Transverse colon (tissue), 4 donors: ENCODE measurements around the gene ZNF438. TPM values are rescaled to one million over a fixed set of nuclear protein-coding genes. Genes with fewer than 3 reads are reported as not detected.

ENCODE experiments used
- DNase-seq: peaks from one replicate; pipeline ENCODE4 v3.0.0-alpha.2; 2019
- H3K27ac ChIP-seq, 4 donors: fragments of 200-600 bp; sonication (generic); 2 replicates each; pipeline ENCODE4 v1.5.1; 2016 to 2018; ENCODE audit warnings: inconsistent platforms in 4 of 4
- H3K27me3 ChIP-seq: fragments of 200-600 bp; sonication (generic); 2 replicates; pipeline ENCODE4 v1.5.1; 2017; ENCODE audit warnings: inconsistent platforms
- H3K36me3 ChIP-seq, 4 donors: fragments of 200-600 bp; sonication (generic); 2 replicates each; pipeline ENCODE4 v1.5.1; 2017 to 2019; ENCODE audit warnings: inconsistent platforms in 4 of 4
- H3K4me1 ChIP-seq, 4 donors: fragments of 200-600 bp; sonication (generic); 2 replicates each; pipeline ENCODE4 v1.5.1; 2017 to 2020; ENCODE audit warnings: inconsistent platforms in 4 of 4
- H3K4me3 ChIP-seq, 4 donors: fragments of 200-600 bp; sonication (generic); 1 replicate in 1 of 4; 2 replicates in 3 of 4; pipeline versions ENCODE4 v1.5.1 to v1.6.1; 2017 to 2019; ENCODE audit warnings: inconsistent platforms in 4 of 4
- H3K9me3 ChIP-seq, 2 donors: fragments of 200-600 bp; sonication (generic); 2 replicates each; pipeline ENCODE4 v1.5.1; 2017 to 2019; ENCODE audit warnings: inconsistent platforms in 2 of 2
- EP300 ChIP-seq: sonication (generic); formaldehyde crosslinking; IDR thresholded peaks from one replicate; pipeline ENCODE4 v1.6.1; 2017; ENCODE audit warnings: antibody characterized with exemption, low read depth
- POLR2A ChIP-seq: fragments of 450-650 bp; IDR thresholded peaks from one replicate; pipeline ENCODE4 v1.6.1; 2016; ENCODE audit warnings: antibody characterized with exemption, mild to moderate bottlenecking, moderate library complexity
- POLR2AphosphoS5 ChIP-seq, 3 donors: sonication (generic); formaldehyde crosslinking; IDR thresholded peaks; one replicate each; pipeline ENCODE4 v1.6.1; 2016; ENCODE audit warnings: antibody characterized with exemption in 3 of 3
- WGBS, 2 donors: methylation state at CpG; one replicate each; pipeline ENCODE4 v1.1.5; 2018; ENCODE audit warnings: low coverage in 1 of 2; 5-methylcytosine and 5-hydroxymethylcytosine counted together
- in situ Hi-C, 4 donors: fragments of 200-750 bp; cut with MboI; loops; one replicate each; pipeline versions ENCODE4 v1.15.0 to v1.15.1; 2017; ENCODE audit warnings: low sequenced_read_pairs in 3 of 4, low pct_ligation_motif_present in 1 of 4, low pct_unique_long_range_greater_than_20kb in 1 of 4
- intact Hi-C: fragments of 100-400 bp; cut with DNase I; formaldehyde crosslinking; loops from one replicate; pipeline ENCODE4 v1.15.1; 2023; ENCODE audit warnings: low total_unique reads
- total RNA-seq, 4 donors: library from RNA; depleted of rRNA; stranded (reverse); fragments of >200 nt; gene quantifications; one replicate each; pipeline ENCODE4 v1.1.0, GENCODE V29; 2016
- TF ChIP-seq, protein P1 (sequence below), 5 experiments: fragments of 200-600 bp in 3 of 5; fragments of 450-650 bp in 2 of 5; sonication (generic) in 3 of 5; IDR thresholded peaks; 1 replicate in 2 of 5; 2 replicates in 3 of 5; pipeline ENCODE4 v1.5.1; 2016 to 2017; ENCODE audit warnings: antibody characterized with exemption in 5 of 5, inconsistent platforms in 3 of 5, mild to moderate bottlenecking in 2 of 5, moderate library complexity in 1 of 5

ZNF438 gene
- total RNA-seq, 4 donors from 2014 or later = 4.4 to 7.4 (median 6.4) TPM

- in situ Hi-C loops (no loop called here), intact Hi-C loops (no loop called here)
Measured at GRCh38 chr10:30944005-30944404, 87.7 kb downstream of the ZNF438 start.

GRCh38 chr10:30943451-30943850, 88.2 kb downstream of the ZNF438 start:
- H3K36me3 ChIP-seq = no peaks in the 10 kb centered on the region
- no peaks in the 10 kb centered on the region for H3K9me3 ChIP-seq
- no peak for DNase-seq
- in situ Hi-C loops = no loop called here
- H3K4me3 ChIP-seq = no peak overlapping the region
- no peaks in the 10 kb centered on the region for H3K4me1 ChIP-seq
- intact Hi-C loops = no loop called here
- no peak overlapping the region for H3K27ac ChIP-seq
- TF ChIP-seq EP300 (no peak), POLR2AphosphoS5 (IDR thresholded peaks at IDR 0.05) (no peak), POLR2A (no peak)
- TF ChIP-seq, protein P1, sequence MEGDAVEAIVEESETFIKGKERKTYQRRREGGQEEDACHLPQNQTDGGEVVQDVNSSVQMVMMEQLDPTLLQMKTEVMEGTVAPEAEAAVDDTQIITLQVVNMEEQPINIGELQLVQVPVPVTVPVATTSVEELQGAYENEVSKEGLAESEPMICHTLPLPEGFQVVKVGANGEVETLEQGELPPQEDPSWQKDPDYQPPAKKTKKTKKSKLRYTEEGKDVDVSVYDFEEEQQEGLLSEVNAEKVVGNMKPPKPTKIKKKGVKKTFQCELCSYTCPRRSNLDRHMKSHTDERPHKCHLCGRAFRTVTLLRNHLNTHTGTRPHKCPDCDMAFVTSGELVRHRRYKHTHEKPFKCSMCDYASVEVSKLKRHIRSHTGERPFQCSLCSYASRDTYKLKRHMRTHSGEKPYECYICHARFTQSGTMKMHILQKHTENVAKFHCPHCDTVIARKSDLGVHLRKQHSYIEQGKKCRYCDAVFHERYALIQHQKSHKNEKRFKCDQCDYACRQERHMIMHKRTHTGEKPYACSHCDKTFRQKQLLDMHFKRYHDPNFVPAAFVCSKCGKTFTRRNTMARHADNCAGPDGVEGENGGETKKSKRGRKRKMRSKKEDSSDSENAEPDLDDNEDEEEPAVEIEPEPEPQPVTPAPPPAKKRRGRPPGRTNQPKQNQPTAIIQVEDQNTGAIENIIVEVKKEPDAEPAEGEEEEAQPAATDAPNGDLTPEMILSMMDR (IDR thresholded peaks at IDR 0.05) = no peak
- H3K27me3 ChIP-seq = no peaks in the 10 kb centered on the region

More at GRCh38 chr10:30944005-30944404, 87.7 kb downstream of the ZNF438 start:
- DNase-seq = no peak
- H3K36me3 ChIP-seq = no peaks in the 10 kb centered on the region
- TF ChIP-seq, protein P1 (IDR thresholded peaks at IDR 0.05) = no peak
- TF ChIP-seq POLR2AphosphoS5 (IDR thresholded peaks at IDR 0.05) (no peak), POLR2A (no peak), EP300 (no peak)
- WGBS, 2 donors = 88 to 89% methylated on average over 4 of the region's 4 CpGs
- H3K9me3 ChIP-seq = no peaks in the 10 kb centered on the region
- H3K4me3 ChIP-seq = no peak overlapping the region
- no peaks in the 10 kb centered on the region for H3K27me3 ChIP-seq
- no peaks in the 10 kb centered on the region for H3K4me1 ChIP-seq
- H3K27ac ChIP-seq = no peak overlapping the region

DNA sequence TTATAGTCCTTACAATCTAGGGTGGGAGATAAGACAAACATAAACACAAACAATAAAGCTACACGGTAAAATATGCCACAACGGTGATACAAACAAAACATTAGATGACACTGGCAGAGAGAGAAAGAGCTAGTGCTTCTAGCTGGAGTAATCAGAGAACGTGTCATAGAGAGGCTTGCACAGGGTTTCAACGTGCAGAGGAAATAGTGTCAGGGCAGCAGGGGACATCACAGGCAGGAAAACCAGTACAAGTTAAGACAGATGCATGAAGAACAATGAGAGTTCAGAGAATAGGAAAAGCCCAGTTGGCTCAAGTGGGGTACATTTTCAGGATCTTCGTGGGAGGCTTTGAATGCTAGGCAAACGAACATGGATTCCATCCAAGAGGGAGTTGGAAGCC, 91.4 kb downstream of the ZNF438 start:
- no peaks in the 10 kb centered on the region for H3K27me3 ChIP-seq
- TF ChIP-seq EP300 (no peak), POLR2A (no peak), POLR2AphosphoS5 (IDR thresholded peaks at IDR 0.05) (no peak)
- TF ChIP-seq, protein P1 (IDR thresholded peaks at IDR 0.05) = no peak
- WGBS, 2 donors = 71 to 72% methylated on average over 6 of the region's 6 CpGs
- no peak overlapping the region for H3K4me3 ChIP-seq
- DNase-seq = no peak
- H3K9me3 ChIP-seq = no peaks in the 10 kb centered on the region
- H3K36me3 ChIP-seq = no peaks in the 10 kb centered on the region
- no peak overlapping the region for H3K27ac ChIP-seq
- no peaks in the 10 kb centered on the region for H3K4me1 ChIP-seq
- in situ Hi-C loops (no loop called here), intact Hi-C loops (no loop called here)

GRCh38 chr10:30939643-30940251, 91.9 kb downstream of the ZNF438 start:
- no peak overlapping the region for H3K27ac ChIP-seq
- H3K4me1 ChIP-seq = no peaks in the 10 kb centered on the region
- intact Hi-C loops (no loop called here), in situ Hi-C loops (no loop called here)
- H3K27me3 ChIP-seq = no peaks in the 10 kb centered on the region
- TF ChIP-seq EP300 (no peak), POLR2A (no peak), POLR2AphosphoS5 (IDR thresholded peaks at IDR 0.05) (no peak)
- TF ChIP-seq, protein P1 (IDR thresholded peaks at IDR 0.05) = no peak
- no peaks in the 10 kb centered on the region for H3K9me3 ChIP-seq
- no peak overlapping the region for H3K4me3 ChIP-seq
- no peak for DNase-seq
- no peaks in the 10 kb centered on the region for H3K36me3 ChIP-seq
